Ovary (tissue), 3 donors: ENCODE data around the gene UEVLD.

Experiments used
- EP300 ChIP-seq: sonication (generic); formaldehyde crosslinking; IDR thresholded peaks from one replicate; pipeline ENCODE4 v1.6.1; 2017; ENCODE audit warnings: antibody characterized with exemption
- POLR2A ChIP-seq: fragments of 450-650 bp; IDR thresholded peaks from one replicate; pipeline ENCODE4 v1.6.1; 2017; ENCODE audit warnings: antibody characterized with exemption, mild to moderate bottlenecking, moderate library complexity
- TF ChIP-seq, protein P1 (sequence below), 3 donors: fragments of 450-650 bp in 2 of 3; fragments of 200-600 bp in 1 of 3; IDR thresholded peaks; one replicate each; pipeline versions ENCODE4 v1.5.1 to v1.8.0; 2016 to 2022; ENCODE audit warnings: antibody characterized with exemption in 3 of 3, mild to moderate bottlenecking in 1 of 3
- donor health status: DM: no; HTN: no; CAD: no.

DNA sequence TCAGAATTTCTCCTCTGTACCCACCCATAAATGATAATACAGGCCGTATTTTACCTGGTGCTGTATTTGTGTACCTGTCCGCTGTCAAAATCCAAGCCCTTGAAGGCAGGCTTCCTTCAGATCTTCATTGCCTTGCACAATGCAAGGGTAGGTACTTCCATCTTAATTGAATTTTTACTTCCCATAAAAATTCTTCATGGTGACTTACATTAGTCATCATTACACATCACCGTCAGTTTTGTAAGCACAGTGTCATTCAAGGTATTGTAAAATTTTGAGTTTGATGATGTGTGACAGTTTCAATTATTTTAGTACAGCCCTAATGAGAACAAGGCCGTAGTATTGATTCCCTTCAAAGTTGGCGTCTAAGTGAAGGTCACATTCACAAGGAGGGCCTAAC, 61.0 kb downstream of the UEVLD start:
- TF ChIP-seq, protein P1, sequence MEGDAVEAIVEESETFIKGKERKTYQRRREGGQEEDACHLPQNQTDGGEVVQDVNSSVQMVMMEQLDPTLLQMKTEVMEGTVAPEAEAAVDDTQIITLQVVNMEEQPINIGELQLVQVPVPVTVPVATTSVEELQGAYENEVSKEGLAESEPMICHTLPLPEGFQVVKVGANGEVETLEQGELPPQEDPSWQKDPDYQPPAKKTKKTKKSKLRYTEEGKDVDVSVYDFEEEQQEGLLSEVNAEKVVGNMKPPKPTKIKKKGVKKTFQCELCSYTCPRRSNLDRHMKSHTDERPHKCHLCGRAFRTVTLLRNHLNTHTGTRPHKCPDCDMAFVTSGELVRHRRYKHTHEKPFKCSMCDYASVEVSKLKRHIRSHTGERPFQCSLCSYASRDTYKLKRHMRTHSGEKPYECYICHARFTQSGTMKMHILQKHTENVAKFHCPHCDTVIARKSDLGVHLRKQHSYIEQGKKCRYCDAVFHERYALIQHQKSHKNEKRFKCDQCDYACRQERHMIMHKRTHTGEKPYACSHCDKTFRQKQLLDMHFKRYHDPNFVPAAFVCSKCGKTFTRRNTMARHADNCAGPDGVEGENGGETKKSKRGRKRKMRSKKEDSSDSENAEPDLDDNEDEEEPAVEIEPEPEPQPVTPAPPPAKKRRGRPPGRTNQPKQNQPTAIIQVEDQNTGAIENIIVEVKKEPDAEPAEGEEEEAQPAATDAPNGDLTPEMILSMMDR (IDR thresholded peaks at IDR 0.05), result no peak
- no peak for TF ChIP-seq POLR2A
- TF ChIP-seq EP300, result no peak
